Pulmonary artery endothelial cell (primary cell): ENCODE data around the gene ACADL. TPM values are rescaled to one million over a fixed set of nuclear protein-coding genes. Genes with fewer than 3 reads are reported as not detected.

Source experiments
- DNase-seq: peaks from one replicate; pipeline ENCODE4 v3.0.0-alpha.2; 2011; ENCODE audit warnings: low read depth, low spot score
- total RNA-seq: library from RNA; depleted of rRNA; stranded (reverse); fragments of >200 nt; gene quantifications from 2 replicates; pipeline ENCODE4 v1.2.3, GENCODE V29; 2014

The ACADL gene
- total RNA-seq, 1 donor from 2014 or later: not detected

GRCh38 chr2:210170446-210171303 is 54.6 kb downstream of the ACADL start:
- peak; percentile 90 for DNase-seq

- DNase-seq: no peak
Observed at GRCh38 chr2:210170196-210170445, 55.1 kb downstream of the ACADL start.

GRCh38 chr2:210169516-210170195 is 55.6 kb downstream of the ACADL start:
- DNase-seq: no peak

- no peak for DNase-seq
Observed at GRCh38 chr2:210167227-210167626, 58.0 kb downstream of the ACADL start.

- no peak for DNase-seq
Observed at GRCh38 chr2:210162466-210163124, 62.7 kb downstream of the ACADL start.

GRCh38 chr2:210159059-210159458 is 66.2 kb downstream of the ACADL start:
- DNase-seq: no peak

GRCh38 chr2:210158236-210158635 is 67.0 kb downstream of the ACADL start:
- no peak for DNase-seq

GRCh38 chr2:210157526-210157925 is 67.7 kb downstream of the ACADL start:
- no peak for DNase-seq

- DNase-seq: no peak
Observed at GRCh38 chr2:210147614-210148013, 77.6 kb downstream of the ACADL start.

Other genes starting within 250 kb of the ACADL start
- gene RPE, start 222.8 kb downstream of the ACADL start, total RNA-seq: 89.9 and 123 TPM in 2 replicates
- 8.1 and 14.6 TPM in 2 replicates for gene KANSL1L, start 54.0 kb downstream of the ACADL start, total RNA-seq
- not detected in 2 replicates for gene MYL1, start 89.7 kb upstream of the ACADL start, total RNA-seq